Retina (tissue), 1 donor: ENCODE data around the gene MOB2.

ENCODE experiments used
- DNase-seq: peaks from one replicate; pipeline ENCODE4 v3.0.0-alpha.2; 2016

The MOB2 gene

DNA sequence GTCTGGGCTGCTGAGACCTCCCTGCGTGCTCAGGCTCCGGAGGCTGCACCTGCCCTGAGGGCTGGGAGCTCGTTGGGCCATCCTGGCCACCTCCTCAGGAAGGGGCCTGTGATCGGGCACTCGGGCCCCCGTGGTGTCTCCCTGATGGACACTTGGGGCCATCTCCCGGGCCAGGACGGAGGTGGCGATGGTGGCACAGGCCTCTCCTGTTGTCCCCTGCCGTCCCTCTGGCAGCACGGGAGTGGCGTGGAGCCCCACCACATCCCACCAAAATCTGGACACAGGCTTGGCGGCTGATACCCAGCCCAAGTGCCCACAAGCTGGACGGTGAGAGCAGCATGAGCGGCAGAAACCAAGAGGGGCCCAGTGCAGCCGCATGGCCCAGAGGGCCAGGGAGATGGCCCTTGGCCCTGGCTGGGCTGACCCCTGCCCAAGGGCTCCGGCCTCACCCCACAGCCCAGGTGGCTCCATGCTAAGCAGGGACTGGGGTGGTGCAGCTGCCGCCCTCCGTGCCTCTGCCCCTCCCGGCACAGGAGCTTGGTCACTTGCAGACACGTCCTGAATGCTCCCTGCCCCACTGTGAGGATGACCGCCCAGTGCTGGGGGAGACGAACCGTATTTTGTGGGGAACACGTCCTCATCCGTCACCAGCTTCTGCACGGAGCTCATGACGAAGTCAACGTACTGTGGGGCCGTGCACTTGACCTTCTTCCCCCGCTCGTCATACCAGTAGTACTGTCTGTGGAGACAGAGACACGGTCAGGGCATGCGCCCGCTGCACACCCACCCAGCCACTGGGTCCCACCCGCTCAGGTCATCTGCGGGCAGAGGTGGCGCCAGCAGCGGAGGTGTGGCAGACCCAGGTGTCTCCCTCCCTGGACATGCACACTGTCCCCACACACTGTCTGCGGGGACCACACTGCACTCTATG lies 15.6 kb downstream of the MOB2 start:
- no peak for DNase-seq

- DNase-seq = no peak
These were observed 16.5 kb downstream of the MOB2 start for GRCh38 chr11:1469911-1470680.

- DNase-seq = no peak
These were observed 17.2 kb downstream of the MOB2 start for GRCh38 chr11:1469287-1469910.

- no peak for DNase-seq
These were observed 18.0 kb downstream of the MOB2 start for GRCh38 chr11:1468473-1469066.

GRCh38 chr11:1468002-1468401 lies 18.6 kb downstream of the MOB2 start:
- no peak for DNase-seq

DNA sequence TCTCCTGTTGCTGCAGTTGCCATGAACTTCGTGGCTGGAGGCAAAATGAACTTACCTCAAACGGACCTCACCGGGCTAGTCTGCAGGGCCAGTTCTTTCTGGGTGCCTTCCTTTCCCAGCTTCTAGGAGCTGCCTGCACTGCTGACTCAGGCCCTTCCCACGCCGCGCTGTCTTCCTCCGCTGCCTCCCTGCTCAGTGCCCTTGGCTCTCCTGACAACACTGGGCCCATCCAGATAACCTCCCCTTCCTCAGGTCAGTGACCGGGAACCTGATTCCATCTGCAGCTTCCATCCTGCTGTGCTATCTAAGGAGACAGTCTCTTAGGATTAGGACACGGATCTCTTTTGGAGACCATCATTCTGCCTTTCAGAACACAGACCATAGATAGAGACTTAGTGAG lies 19.3 kb downstream of the MOB2 start:
- DNase-seq = no peak

- DNase-seq = no peak
These were observed 19.8 kb downstream of the MOB2 start for GRCh38 chr11:1466784-1467183.

- no peak for DNase-seq
These were observed 23.5 kb downstream of the MOB2 start for GRCh38 chr11:1463056-1463455.

DNA sequence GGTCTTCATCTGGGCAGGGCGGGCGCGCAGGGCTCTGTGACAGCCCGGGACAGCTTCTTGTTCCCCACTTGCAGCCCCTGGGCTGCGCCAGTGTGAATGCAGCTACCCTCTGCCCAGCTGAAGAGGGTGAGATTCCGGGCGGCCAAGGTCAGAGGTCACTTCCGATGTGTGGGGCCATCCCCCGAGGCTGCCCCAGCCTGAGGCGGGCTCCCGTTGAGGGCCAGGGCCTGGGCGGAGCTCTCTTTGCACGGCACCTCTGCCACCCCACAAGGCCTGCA lies 23.9 kb downstream of the MOB2 start:
- no peak for DNase-seq

DNA sequence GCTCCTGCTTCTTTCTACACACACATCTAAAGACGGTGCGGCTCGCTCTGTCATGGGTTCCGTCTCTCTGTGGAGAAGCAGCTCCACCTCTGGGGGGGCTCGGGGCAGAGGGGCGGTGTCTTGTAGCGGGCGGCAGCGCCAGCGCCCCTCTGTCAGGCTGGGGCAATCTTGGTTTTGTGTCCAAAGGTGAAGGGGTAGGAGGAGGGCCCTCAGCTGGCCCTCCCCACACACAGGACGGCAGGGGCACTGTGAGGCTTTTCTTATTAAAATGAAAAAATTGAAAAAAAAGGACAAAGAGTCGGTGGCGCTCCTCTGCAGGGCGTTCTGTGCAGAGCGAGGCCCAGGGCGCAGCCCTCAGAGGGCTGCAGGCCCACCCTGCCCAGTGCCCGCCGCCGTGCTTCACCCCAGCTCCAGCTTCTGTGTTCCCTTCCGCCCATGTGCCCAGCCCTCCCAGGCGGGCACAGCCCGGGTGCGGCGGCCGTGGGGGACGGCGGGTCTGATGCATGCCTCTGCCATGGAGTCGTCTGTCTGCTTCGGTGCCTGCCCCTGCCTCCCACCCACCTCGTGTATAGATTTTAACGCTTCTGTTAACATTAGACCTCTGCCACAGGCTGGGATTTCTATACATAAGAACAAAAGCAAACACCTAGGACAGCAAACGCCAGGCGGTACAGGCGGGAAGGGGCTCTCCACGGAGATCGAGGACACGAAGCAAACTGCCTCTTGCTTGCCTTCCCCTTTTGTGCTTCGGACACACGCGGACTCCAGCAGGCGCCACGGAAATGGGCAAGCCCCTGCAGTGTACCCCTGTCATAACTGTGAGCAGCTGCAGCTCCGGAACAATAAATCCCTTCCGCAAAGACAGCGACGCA lies 24.5 kb downstream of the MOB2 start:
- no peak for DNase-seq

GRCh38 chr11:1460986-1461825 lies 25.4 kb downstream of the MOB2 start:
- DNase-seq = no peak

DNA sequence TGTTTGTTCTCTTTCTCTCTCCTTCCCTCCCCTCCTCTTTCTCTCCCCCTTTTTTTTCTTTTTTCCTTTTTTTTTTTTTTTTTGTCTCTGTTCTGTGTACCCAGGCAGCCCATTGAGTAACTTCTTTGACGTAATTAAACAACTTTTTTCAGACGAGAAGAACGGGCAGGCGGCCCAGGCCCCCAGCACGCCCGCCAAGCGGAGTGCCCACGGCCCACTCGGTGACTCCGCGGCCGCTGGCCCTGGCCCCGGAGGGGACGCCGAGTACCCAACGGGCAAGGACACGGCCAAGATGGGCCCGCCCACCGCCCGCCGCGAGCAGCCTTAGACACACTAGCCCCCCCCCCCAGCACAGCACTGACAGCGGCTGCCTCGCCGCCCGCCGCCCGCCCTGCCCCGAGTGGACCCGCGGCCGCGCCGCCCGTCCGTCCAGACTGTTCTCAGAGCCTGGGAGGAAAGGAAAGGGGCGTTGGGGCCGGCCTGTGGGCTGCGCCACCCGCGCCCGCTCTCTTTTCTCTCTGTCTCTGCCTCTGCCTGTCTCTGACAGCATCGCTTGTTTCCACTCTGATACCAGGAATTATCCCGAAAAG lies 26.1 kb downstream of the MOB2 start:
- no peak for DNase-seq

GRCh38 chr11:1459764-1460395 lies 26.7 kb downstream of the MOB2 start:
- no peak for DNase-seq

- DNase-seq = no peak
These were observed 27.4 kb downstream of the MOB2 start for GRCh38 chr11:1459219-1459575.

DNA sequence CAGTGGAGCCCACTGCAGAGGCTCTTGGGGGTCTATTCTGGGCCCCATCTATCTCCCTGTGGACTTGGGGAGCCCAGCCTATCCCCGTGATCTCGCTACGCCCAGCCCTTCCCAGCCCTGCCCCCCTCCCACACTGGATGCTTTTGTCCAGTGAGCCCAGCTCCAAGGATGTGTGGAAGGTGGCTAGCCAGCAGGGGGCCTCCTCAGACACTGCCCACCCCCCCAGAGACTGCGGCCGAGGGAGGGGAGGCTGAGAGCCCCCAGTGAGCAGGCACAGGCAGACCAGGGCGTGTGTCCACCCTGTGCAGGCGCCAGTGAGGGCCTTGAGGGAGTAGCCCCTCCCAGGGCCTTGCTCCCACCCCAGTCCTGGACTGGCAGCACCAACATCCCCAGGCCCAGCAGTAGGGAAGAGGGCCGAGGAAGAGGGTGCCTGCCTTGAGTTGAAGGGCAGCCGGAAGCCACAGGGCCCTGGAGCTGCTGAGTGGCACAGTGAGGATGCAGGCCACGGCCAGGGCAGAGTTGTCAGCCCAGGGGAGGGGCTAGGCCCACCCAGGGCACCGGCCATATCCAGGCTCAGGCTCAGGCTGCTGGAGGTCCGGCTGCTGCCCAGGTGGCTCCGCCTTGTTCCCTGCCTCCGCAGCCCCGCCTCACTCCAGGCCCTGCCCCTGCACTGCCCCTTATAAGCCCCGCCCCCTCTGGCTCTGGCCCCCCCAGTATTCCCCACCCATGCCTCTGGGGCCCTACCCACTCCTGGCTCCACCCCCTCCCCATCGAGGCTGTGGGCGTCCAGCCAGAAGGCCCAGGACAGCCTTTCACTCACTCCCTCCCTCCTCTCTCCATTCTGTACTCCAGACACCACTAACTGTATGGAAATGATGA lies 28.0 kb downstream of the MOB2 start:
- DNase-seq = no peak

DNA sequence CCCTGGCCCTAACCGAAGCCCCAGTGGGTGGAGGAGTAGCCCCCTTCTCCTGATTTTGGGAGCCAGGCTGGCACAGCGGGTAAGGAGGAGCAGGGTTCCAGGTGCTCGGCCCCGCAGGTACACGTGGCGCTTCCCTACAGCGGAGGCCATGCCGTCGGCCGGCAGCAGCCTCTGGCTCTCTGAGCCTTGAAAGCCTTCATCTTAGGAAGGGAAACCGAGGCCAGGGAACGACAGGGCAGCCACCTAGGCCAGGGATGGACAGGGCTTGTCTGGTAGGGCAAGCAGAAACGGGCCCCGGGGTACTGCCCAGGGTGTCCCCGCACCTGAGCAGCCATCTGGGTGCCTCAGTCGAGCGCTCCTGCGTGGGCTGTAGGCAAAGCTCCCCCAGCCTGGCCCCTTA lies 28.7 kb downstream of the MOB2 start:
- no peak for DNase-seq

GRCh38 chr11:1457326-1457680 lies 29.3 kb downstream of the MOB2 start:
- DNase-seq = no peak

- no peak for DNase-seq
These were observed 29.8 kb downstream of the MOB2 start for GRCh38 chr11:1456596-1457325.

DNA sequence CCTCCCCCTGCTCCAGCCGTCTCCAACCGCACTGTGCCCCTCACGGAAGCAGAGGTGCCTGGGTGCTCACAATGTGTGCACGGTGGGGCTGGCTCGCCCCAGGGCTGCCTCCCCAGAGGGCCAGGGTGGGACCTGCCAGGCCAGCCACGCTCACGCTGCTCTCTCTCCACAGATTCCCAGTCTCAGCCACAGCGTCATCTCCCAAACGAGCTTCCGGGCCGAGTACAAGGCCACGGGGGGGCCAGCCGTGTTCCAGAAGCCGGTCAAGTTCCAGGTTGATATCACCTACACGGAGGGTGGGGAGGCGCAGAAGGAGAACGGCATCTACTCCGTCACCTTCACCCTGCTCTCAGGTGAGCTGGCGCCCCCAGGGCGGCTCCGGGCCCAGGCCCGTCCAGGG lies 30.4 kb downstream of the MOB2 start:
- no peak for DNase-seq
